Nephron progenitor cell (in vitro differentiated cells): Measurements from ENCODE around the gene YTHDF2.
"Not testable (repeated sequence)": the region's sequence is repeated elsewhere in the genome, so short reads cannot be mapped to it uniquely, and the experiment has no call there.

ENCODE experiments used
- DNase-seq: peaks from one replicate; pipeline ENCODE4 v3.0.0; 2021
- H3K27ac Mint-ChIP-seq: 2 replicates; pipeline ENCODE4 v1.8.0; 2021; ENCODE audit warnings: mild to moderate bottlenecking, moderate library complexity, mixed read lengths
- H3K27me3 Mint-ChIP-seq: 2 replicates; pipeline ENCODE4 v1.8.0; 2021; ENCODE audit warnings: mild to moderate bottlenecking, low read depth, mixed read lengths; ENCODE audit not compliant: poor library complexity
- H3K36me3 Mint-ChIP-seq: 2 replicates; pipeline ENCODE4 v1.8.0; 2021; ENCODE audit warnings: low read depth, mixed read lengths
- H3K4me1 Mint-ChIP-seq: 2 replicates; pipeline ENCODE4 v1.8.0; 2021; ENCODE audit warnings: mixed read lengths
- H3K4me3 Mint-ChIP-seq: 2 replicates; pipeline ENCODE4 v1.8.0; 2021; ENCODE audit warnings: mild to moderate bottlenecking, moderate library complexity, mixed read lengths
- H3K9me3 Mint-ChIP-seq: 2 replicates; pipeline ENCODE4 v1.8.0; 2021; ENCODE audit warnings: mild to moderate bottlenecking, moderate library complexity, mixed read lengths
- CTCF ChIP-seq: fragments of 200-600 bp; sonication (generic); IDR thresholded peaks from 2 replicates; pipeline ENCODE4 v1.5.0; 2021; ENCODE audit warnings: antibody characterized with exemption

Gene YTHDF2

GRCh38 chr1:28756846-28757245, 20.1 kb downstream of the YTHDF2 start:
- no peak for DNase-seq
- Mint-ChIP-seq H3K36me3 (peaks cover 27% of the 10 kb centered on the region), H3K4me3 (no peak overlapping the region), H3K4me1 (peaks cover 15% of the 10 kb centered on the region), H3K9me3 (no peaks in the 10 kb centered on the region), H3K27ac (no peak overlapping the region), H3K27me3 (peaks cover 5% of the 10 kb centered on the region)
- TF ChIP-seq CTCF, result no peak

GRCh38 chr1:28758420-28758819, 21.7 kb downstream of the YTHDF2 start:
- Mint-ChIP-seq H3K9me3 (no peaks in the 10 kb centered on the region), H3K27ac (peak overlapping the region; percentile 81), H3K4me3 (no peak overlapping the region), H3K27me3 (peaks cover 5% of the 10 kb centered on the region), H3K4me1 (peaks cover 16% of the 10 kb centered on the region), H3K36me3 (peaks cover 30% of the 10 kb centered on the region)
- no peak for DNase-seq
- TF ChIP-seq CTCF, result no peak

GRCh38 chr1:28759257-28759656, 22.5 kb downstream of the YTHDF2 start:
- H3K27me3 Mint-ChIP-seq, result peaks cover 5% of the 10 kb centered on the region
- no peak overlapping the region for H3K27ac Mint-ChIP-seq

GRCh38 chr1:28761189-28761588, 24.4 kb downstream of the YTHDF2 start:
- DNase-seq, result no peak
- Mint-ChIP-seq H3K9me3 (peaks cover 6% of the 10 kb centered on the region), H3K36me3 (peaks cover 41% of the 10 kb centered on the region), H3K27me3 (peaks cover 5% of the 10 kb centered on the region), H3K4me3 (no peak overlapping the region), H3K4me1 (peaks cover 9% of the 10 kb centered on the region), H3K27ac (no peak overlapping the region)
- no peak for TF ChIP-seq CTCF

More at GRCh38 chr1:28759257-28759656, 22.5 kb downstream of the YTHDF2 start:
- Mint-ChIP-seq H3K9me3 (no peaks in the 10 kb centered on the region), H3K36me3 (peaks cover 23% of the 10 kb centered on the region), H3K4me1 (peaks cover 9% of the 10 kb centered on the region), H3K4me3 (no peak overlapping the region)
- DNase-seq, result no peak
- TF ChIP-seq CTCF, result no peak

GRCh38 chr1:28766532-28767183, 29.9 kb downstream of the YTHDF2 start:
- Mint-ChIP-seq H3K27ac (no peak overlapping the region), H3K4me1 (peaks cover 4% of the 10 kb centered on the region), H3K4me3 (no peak overlapping the region), H3K27me3 (no peaks in the 10 kb centered on the region), H3K36me3 (peaks cover 61% of the 10 kb centered on the region), H3K9me3 (peaks cover 6% of the 10 kb centered on the region)
- no peak for TF ChIP-seq CTCF
- DNase-seq, result no peak

GRCh38 chr1:28770601-28771165, 33.9 kb downstream of the YTHDF2 start:
- Mint-ChIP-seq H3K36me3 (peaks cover 54% of the 10 kb centered on the region), H3K4me1 (no peaks in the 10 kb centered on the region), H3K4me3 (no peak overlapping the region), H3K9me3 (peaks cover 2% of the 10 kb centered on the region), H3K27ac (no peak overlapping the region), H3K27me3 (no peaks in the 10 kb centered on the region)
- no peak for TF ChIP-seq CTCF
- DNase-seq, result no peak

- H3K4me1 Mint-ChIP-seq, H3K27me3 Mint-ChIP-seq, H3K9me3 Mint-ChIP-seq, DNase-seq, H3K4me3 Mint-ChIP-seq: not testable (repeated sequence)
- peaks cover 49% of the 10 kb centered on the region for H3K36me3 Mint-ChIP-seq
- peak overlapping the region; percentile 28 for H3K27ac Mint-ChIP-seq
These were observed 35.2 kb downstream of the YTHDF2 start for GRCh38 chr1:28771921-28772320.
